Activated CD4-positive, alpha-beta T cell treated with anti-CD3 and anti-CD28 coated beads, Interleukin-2, amount 50 U/mL, for 4 hours (primary cell): ENCODE results near the gene PLAC9.
"Not testable (repeated sequence)": the region's sequence is repeated elsewhere in the genome, so short reads cannot be mapped to it uniquely, and the experiment has no call there.

Source experiments
- DNase-seq, 2 experiments: peaks; one replicate each; pipeline ENCODE4 v3.0.0-alpha.2; 2020

PLAC9 gene

DNA sequence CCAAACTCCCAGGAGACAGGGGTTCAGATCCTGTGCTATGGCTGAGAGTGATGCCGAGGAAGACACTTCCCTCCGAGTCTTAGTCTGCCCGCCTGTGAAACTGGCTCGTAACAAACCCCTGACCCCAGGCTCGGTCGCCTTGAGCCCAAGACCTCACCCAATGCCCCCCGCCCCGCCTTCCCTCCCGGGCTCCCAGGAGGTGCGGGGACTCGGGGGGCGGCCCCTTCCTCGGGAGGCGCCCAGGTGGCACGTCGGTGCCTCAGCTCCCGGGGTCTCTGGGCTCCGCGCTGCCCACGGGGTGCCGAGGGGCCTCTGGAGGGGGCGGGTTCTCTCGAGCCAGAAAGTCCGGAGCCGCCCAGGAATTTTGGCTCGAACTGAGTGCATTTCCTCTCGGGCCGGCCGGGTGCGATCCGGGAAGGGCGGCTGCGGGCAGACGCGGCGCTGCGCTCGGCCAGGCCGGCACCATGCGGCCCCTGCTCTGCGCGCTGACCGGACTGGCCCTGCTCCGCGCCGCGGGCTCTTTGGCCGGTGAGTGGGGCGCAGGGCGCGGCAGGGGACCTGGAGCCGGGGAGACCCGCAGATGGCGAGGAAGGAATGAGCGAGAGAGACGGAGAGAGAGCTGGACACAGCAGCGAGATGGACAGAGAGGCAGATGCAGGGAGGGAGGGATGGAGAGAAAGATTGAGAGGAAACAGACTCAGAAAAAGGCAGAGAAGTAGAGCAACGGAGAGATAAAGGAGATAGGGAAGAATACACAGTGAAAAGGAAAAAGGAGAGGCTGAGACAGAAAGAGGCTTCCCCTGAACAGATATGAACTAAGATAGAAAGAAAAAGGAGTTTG, at the start of gene PLAC9:
PLAC9 (plus strand) TSS at position 432 of the 841 bp plus-strand sequence; CDS start at position 465, 33 bp downstream.
- DNase-seq = no peak

DNA sequence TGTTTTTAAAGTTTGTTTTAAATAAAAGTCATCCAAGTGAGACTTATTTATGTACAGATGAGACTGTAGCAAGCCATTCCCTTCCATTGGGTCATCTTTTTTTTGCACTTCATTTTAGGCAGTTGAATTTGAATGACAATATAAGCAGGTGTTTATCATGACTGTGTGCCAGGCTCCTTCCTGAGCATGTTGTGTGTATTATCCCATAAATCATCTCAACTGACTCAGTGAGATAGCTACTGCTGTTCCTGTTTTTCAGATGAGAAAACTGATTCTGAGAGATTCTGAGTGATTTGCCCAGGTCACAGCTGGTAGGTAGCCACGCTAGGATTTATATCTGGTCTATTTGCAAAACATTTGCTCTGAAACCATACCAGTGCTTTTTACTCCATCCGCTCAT, 42.4 kb upstream of the PLAC9 start:
- DNase-seq = no peak

- no peak for DNase-seq
Observed at GRCh38 chr10:80094231-80094630, 38.3 kb upstream of the PLAC9 start.

GRCh38 chr10:80098272-80098671, 34.3 kb upstream of the PLAC9 start:
- not testable (repeated sequence) for DNase-seq

GRCh38 chr10:80099295-80099694, 33.2 kb upstream of the PLAC9 start:
- DNase-seq = not testable (repeated sequence)

- DNase-seq = no peak
Observed at GRCh38 chr10:80100116-80100515, 32.4 kb upstream of the PLAC9 start.

- DNase-seq = no peak
Observed at GRCh38 chr10:80100861-80101695, 31.5 kb upstream of the PLAC9 start.

GRCh38 chr10:80104066-80104926, 28.2 kb upstream of the PLAC9 start:
- DNase-seq = no peak

DNA sequence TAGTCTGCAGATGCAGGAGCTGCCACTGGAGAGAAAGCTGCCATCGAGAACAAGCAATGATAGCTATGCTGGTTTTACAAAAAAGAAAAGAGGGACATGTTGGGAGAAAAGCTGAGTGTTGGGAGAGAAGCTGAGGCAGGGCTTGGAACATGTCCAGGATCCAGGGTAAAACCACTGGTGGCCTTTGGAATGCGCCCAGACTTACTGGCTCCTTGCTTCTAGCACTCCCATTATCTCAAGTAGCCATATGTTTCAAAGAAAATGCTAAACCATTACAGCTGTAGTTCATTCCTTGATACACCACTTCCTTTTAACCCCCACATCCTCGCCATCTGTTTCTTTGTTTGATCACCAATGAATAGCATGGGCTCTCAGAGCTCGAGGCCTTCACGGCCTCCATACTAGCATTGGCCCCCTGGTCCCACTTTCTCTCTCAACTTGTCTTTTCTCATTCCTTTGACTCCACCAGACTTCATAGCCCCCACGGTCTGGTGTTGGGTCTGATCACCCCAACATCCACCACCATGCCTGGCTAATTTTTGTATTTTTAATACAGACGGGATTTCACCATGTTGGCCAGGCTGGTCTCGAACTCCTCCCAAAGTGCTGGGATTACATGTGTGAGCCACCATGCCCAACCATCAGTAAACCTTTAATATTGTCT, 23.8 kb upstream of the PLAC9 start:
- no peak for DNase-seq

GRCh38 chr10:80110986-80111385, 21.5 kb upstream of the PLAC9 start:
- DNase-seq = no peak

DNA sequence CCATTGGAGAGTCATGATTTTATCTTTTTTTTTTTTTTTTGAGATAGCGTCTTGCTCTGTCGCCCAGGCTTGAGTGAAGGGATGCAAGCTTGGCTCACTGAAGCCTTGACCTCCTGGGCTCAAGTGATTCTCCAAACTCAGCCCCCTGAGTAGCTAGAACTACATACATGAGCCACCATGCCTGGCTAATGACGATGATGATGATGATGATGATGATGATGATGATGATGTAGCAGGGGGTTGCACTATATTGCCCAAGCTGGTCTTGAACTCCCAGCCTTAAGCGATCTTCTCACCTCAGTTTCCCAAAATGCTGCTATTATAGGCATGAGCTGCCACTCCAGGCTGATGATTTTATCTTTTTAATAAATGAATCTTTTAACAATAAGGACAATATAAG, 13.9 kb upstream of the PLAC9 start:
- DNase-seq = no peak

DNA sequence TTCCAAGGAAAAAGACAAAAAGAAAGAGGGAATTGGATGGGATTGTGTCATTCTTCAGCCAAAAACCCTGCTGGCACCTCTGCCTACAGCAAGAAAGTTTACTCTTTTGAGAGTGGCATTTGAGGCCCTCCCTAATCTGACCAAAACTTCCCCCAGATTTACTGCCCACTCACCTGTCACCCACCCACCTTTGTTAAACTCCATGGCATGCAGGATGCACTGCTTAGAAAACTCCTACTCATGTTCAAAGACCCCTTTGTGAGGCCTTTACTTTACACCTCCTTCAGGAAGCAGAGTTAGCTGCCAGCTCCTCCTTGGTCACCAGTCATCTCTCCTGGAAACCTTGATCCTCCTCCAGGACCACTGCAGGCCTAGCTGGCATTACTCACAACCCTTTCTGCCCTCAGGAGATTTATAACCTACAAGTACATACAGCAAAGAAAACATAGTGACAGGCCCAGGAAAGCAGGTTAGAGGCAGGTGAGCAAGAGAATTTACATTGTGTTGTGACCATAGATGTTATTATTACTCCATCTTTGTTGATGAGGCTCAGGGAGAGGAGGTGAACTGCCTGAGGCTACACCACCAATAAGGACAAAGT, 10.3 kb upstream of the PLAC9 start:
- DNase-seq = no peak

DNA sequence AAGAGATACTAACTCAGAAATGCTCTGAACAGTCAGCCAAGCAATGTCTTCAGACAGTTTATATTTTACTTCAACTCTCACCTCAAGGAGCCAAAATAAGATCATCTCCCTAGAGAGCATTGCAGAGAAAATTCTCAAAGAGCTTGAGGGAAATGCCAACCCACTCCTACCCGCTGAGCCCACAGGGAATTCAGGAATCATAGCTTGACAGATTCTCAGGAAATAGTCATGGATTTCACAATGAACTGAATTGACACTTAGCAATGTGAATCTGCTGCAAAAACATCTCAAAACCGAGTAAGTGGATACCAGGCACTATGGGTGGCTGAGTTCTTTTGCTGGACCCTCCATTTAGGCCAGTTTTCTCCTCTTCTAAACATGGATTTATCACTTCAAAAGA, 9.8 kb upstream of the PLAC9 start:
- DNase-seq = no peak

GRCh38 chr10:80126876-80127275, 5.7 kb upstream of the PLAC9 start:
- no peak for DNase-seq

GRCh38 chr10:80131499-80131901, 1.0 kb upstream of the PLAC9 start:
- DNase-seq = no peak

DNA sequence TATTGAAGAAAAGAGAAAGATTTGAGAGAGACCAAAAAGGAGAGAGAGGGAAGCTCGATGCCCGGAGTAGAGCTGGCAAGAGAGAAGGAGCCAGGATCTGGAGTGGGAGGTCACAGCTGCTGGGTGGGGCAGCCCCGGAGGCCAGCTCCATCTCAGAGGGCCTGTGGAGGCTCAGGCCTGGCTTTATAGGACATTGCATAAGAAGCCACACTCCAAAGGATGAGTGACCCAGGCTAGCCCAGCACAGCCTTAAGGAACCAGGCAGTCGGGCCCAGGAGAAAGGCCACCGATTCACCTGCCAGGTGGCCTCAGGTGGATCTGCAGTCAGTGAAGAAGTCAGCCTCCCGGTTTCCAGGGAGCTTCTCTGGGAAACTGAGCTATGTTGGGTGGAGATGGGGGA, 676 bp downstream of the PLAC9 start:
- DNase-seq = no peak

DNA sequence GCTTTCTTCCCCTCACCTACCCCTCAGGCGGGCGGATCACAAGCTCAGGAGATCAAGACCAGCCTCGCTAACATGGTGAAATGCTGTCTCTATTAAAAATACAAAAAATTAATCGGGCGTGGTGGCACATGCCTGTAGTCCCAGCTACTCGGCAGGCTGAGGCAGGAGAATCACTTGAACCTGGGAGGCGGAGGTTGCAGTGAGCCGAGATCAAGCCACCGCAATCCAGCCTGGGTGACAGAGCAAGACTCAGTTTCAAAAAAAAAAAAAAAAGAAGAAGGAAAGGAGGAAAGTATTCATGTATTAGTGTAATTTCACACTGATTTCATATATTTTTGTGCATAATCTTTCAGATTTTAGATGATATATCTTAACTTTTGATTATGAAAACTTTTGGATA, 1.2 kb downstream of the PLAC9 start:
- DNase-seq = not testable (repeated sequence)

DNA sequence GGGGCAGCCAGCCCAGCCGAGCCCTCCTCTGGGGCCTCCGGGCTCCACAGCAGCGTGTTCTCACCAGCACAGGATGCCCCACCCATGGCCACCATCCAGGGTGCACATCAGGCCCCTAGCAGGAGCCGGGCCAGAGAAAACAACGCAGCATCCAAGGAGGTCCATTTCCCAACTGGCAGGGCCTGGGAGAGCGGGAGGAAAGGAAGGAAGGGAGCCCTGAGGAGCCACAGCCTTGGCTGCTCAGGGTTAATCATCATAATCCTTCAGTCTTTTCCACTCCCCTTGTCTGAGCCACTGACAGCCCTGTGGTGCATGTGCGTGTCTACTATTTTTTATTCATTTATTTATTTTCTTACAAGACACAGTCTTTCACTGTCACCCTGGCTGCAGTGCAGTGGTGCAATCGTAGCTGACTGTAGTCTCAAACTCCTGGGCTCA, 3.6 kb downstream of the PLAC9 start:
- no peak for DNase-seq

DNA sequence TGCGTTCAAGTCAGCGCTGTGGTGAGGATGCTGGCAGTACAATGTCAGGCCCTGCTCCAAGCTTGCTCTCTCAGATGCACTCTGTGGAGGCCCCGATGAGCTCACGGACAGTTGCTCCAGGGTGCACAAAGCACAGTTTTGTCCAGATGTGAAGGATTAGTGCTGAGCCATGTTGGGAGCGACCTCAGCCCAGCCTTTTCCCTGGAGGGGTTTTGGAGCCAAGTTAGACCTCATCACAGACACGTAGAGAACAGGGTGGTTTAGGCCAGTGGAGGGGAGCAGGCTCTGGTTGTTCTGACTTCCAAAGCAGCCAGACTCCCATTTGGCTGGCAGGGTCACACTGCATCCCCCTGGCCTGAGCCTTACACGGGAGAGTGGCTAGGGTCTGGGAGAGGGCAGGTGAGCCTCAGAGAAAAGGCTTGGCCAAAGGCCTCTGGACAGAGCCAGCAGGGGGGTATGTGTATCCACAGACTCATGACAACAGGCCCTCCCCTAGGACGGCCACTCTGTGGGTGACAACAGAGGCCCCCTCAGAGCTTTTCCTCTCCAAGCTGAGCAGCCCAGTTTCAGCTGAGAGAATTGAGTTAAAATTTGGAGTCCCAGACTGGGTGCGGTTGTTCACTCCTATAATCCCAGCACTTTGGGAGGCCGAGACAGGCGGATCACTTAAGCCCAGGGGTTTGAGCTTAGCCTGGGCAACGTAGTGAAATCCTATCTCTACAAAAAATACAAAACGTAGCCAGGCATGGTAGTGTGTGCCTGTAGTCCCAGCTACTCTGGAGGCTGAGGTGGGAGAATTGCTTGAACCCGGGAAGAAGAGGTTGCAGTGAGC, 4.7 kb downstream of the PLAC9 start:
- DNase-seq = no peak

DNA sequence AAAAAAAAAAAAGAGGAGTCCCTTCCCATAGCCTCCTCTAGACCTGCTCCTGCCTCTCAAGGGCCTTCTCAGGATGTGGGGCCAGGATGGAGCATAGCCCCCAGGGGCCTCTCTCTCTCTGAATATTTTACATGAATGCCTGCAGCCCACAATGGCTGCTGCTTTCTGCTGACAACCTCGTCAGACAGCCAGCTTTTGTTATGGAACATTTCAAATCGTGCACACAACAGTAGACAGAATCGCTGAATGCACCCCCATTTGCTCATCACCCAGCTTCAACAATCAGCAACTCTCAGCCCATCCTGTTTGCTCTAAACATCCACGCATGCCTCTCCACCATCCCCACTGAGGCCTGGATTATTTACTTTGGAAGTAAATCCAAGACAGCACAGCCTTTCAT, 5.4 kb downstream of the PLAC9 start:
- DNase-seq = no peak

DNA sequence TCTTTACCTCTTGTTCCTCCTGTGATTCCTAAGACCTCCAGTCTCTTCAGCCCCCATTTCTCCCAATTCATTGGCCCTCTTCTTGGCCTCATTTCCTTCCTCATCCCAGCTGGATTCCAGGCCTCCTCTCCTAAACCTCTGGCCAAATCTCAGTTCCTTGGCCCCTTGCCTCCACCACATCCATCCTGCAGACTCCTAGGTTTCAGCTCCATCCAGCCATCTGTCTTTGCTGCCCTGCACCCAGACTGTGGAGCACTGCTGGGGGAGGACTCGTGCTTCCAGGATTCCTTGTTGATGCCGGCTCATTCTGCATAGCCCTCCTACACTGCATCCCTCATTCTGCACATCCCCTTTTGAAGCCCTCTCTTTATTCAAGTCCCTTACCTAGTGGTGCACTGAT, 6.7 kb downstream of the PLAC9 start:
- DNase-seq = no peak
